ENCODE data around the gene FADS3. TPM values are rescaled to one million over a fixed set of nuclear protein-coding genes. Genes with fewer than 3 reads are reported as not detected.

The FADS3 gene
- total RNA-seq, 4 donors from 2014 or later = 19.5 to 96.9 (median 31.6) TPM

DNA sequence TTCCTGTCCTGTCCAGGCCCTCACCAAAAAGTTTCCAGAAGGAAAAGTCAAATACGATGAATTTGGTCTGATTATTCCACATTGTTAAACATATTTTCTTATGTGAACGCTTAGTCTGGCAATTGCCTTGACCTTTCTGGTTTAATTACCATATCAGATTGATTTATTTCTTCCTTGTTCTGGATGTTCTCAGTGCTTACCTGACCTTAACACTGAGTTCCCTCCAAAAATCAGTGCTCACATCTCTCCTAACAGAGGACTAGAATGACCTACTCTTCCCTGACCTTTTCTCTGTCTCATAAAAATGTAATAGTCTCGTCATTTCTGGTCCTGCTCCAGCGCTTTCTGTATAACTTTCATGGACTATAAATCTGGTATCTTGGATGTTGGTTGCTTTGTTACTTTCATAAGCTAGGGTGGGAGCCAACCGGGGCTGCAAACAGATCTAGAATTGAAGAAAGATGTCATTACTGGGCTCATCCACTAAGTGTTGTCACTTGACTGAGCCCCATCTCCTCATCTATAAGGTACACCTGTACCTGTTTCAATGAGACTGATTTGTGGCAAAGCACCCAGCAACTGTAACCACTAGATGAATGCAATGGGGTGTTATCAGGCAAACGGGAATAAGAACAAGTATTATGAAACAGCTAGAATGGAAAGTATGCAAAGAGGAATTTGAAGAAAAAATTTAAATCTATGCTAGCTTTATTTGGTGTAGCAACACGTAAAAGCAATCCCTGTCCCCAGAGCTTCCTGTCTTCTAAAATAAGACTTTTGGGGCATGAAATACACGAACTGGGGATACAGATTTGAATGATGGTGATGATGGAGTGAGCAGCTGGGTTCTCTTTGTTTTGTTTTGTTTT lies 60.9 kb downstream of the FADS3 start:
- H3K27me3 ChIP-seq = peaks cover 33% of the 10 kb centered on the region
- in situ Hi-C loops (cut with MboI; ENCODE audit: low pct_ligation_motif_present in 1 of 4, low pct_unique_long_range_greater_than_20kb in 1 of 4, low sequenced_read_pairs in 3 of 4) = no loop called here
- intact Hi-C loops (cut with DNase I; ENCODE audit: low total_unique reads) = no loop called here
- DNase-seq = no peak
- H3K4me3 ChIP-seq = no peak overlapping the region
- peaks cover 3 to 56% (median 25%) of the 10 kb centered on the region in 4 donors for H3K4me1 ChIP-seq
- WGBS, 2 donors (ENCODE audit: low coverage in 1 of 2) = 41 to 49% methylated on average over 7 to 8 of the region's 8 CpGs
- H3K9me3 ChIP-seq = no peaks in the 10 kb centered on the region
- H3K27ac ChIP-seq = peak overlapping the region; percentile 72 to 82 (median 75)
- H3K36me3 ChIP-seq = no peaks in the 10 kb centered on the region
- TF ChIP-seq POLR2AphosphoS5 (IDR thresholded peaks at IDR 0.05) = peak in 1 of 3 donors; percentile 35
- TF ChIP-seq POLR2A (IDR thresholded peaks at IDR 0.05) = no peak
- no peak for TF ChIP-seq CTCF (IDR thresholded peaks at IDR 0.05)
- no peak for TF ChIP-seq EP300 (IDR thresholded peaks at IDR 0.05; ENCODE audit: low read depth)

GRCh38 chr11:61829806-61830205 lies 61.5 kb downstream of the FADS3 start:
- peaks cover 3 to 50% (median 24%) of the 10 kb centered on the region in 4 donors for H3K4me1 ChIP-seq
- DNase-seq = no peak
- peak overlapping the region; percentile 72 to 82 (median 75) for H3K27ac ChIP-seq
- H3K27me3 ChIP-seq = peaks cover 33% of the 10 kb centered on the region
- no peaks in the 10 kb centered on the region for H3K9me3 ChIP-seq
- in situ Hi-C loops (cut with MboI; ENCODE audit: low pct_ligation_motif_present in 1 of 4, low pct_unique_long_range_greater_than_20kb in 1 of 4, low sequenced_read_pairs in 3 of 4) (no loop called here), intact Hi-C loops (cut with DNase I; ENCODE audit: low total_unique reads) (no loop called here)
- no peaks in the 10 kb centered on the region for H3K36me3 ChIP-seq
- 87% methylated on average over 4 of the region's 4 CpGs; no CpG with 5 or more reads in 1 of the 2 donors for WGBS, 2 donors (ENCODE audit: low coverage in 1 of 2)
- no peak overlapping the region for H3K4me3 ChIP-seq
- TF ChIP-seq EP300 (IDR thresholded peaks at IDR 0.05; ENCODE audit: low read depth) (no peak), CTCF (IDR thresholded peaks at IDR 0.05) (no peak), POLR2AphosphoS5 (IDR thresholded peaks at IDR 0.05) (no peak), POLR2A (IDR thresholded peaks at IDR 0.05) (no peak)

- in situ Hi-C loops (cut with MboI; ENCODE audit: low pct_ligation_motif_present in 1 of 4, low pct_unique_long_range_greater_than_20kb in 1 of 4, low sequenced_read_pairs in 3 of 4) (no loop called here), intact Hi-C loops (cut with DNase I; ENCODE audit: low total_unique reads) (no loop called here)
- no peak for DNase-seq
- Histone ChIP-seq H3K4me1 (peaks cover 3 to 42% (median 21%) of the 10 kb centered on the region in 4 donors), H3K4me3 (peak overlapping the region; percentile 30 to 48 (median 38)), H3K27me3 (peaks cover 33% of the 10 kb centered on the region), H3K9me3 (no peaks in the 10 kb centered on the region), H3K27ac (peak overlapping the region; percentile 72 to 82 (median 75)), H3K36me3 (no peaks in the 10 kb centered on the region)
- TF ChIP-seq CTCF (IDR thresholded peaks at IDR 0.05) = peak in 2 of 5 experiments; percentile 21 to 34
- no peak for TF ChIP-seq POLR2AphosphoS5 (IDR thresholded peaks at IDR 0.05)
- 16% methylated on average over 53 of the region's 55 CpGs; no CpG with 5 or more reads in 1 of the 2 donors for WGBS, 2 donors (ENCODE audit: low coverage in 1 of 2)
Measured at GRCh38 chr11:61828629-61829407, 62.5 kb downstream of the FADS3 start.

GRCh38 chr11:61828379-61828628 lies 63.0 kb downstream of the FADS3 start:
- intact Hi-C loops (cut with DNase I; ENCODE audit: low total_unique reads) = no loop called here
- WGBS, 2 donors (ENCODE audit: low coverage in 1 of 2) = 2% methylated on average over 16 of the region's 16 CpGs; no CpG with 5 or more reads in 1 of the 2 donors
- TF ChIP-seq EP300 (IDR thresholded peaks at IDR 0.05; ENCODE audit: low read depth) (no peak), CTCF (IDR thresholded peaks at IDR 0.05) (no peak), POLR2AphosphoS5 (IDR thresholded peaks at IDR 0.05) (no peak), POLR2A (IDR thresholded peaks at IDR 0.05) (no peak)
- peaks cover 3 to 42% (median 21%) of the 10 kb centered on the region in 4 donors for H3K4me1 ChIP-seq
- no peak for DNase-seq
- in situ Hi-C loops (cut with MboI; ENCODE audit: low pct_ligation_motif_present in 1 of 4, low pct_unique_long_range_greater_than_20kb in 1 of 4, low sequenced_read_pairs in 3 of 4) = no loop called here
- H3K4me3 ChIP-seq = peak overlapping the region; percentile 30 to 48 (median 38)
- no peaks in the 10 kb centered on the region for H3K36me3 ChIP-seq
- H3K27ac ChIP-seq = peak overlapping the region; percentile 72 to 82 (median 75)
- H3K27me3 ChIP-seq = peaks cover 33% of the 10 kb centered on the region
- no peaks in the 10 kb centered on the region for H3K9me3 ChIP-seq
